LNCaP clone FGC (cell line): ENCODE data around the gene ZGRF1.

Experiments
- DNase-seq: peaks from one replicate; pipeline ENCODE4 v3.0.0-alpha.2; 2011; ENCODE audit warnings: low read depth
- H3K4me3 ChIP-seq: 2 replicates; pipeline ENCODE4 v1.5.1; 2011; ENCODE audit warnings: mild to moderate bottlenecking, low read depth, low read length, control low read depth
- CTCF ChIP-seq: IDR thresholded peaks from 2 replicates; pipeline ENCODE4 v1.5.1; 2012; ENCODE audit warnings: mild to moderate bottlenecking; ENCODE audit not compliant: control insufficient read depth, insufficient read depth; ENCODE audit errors: extremely low read depth

The ZGRF1 gene

DNA sequence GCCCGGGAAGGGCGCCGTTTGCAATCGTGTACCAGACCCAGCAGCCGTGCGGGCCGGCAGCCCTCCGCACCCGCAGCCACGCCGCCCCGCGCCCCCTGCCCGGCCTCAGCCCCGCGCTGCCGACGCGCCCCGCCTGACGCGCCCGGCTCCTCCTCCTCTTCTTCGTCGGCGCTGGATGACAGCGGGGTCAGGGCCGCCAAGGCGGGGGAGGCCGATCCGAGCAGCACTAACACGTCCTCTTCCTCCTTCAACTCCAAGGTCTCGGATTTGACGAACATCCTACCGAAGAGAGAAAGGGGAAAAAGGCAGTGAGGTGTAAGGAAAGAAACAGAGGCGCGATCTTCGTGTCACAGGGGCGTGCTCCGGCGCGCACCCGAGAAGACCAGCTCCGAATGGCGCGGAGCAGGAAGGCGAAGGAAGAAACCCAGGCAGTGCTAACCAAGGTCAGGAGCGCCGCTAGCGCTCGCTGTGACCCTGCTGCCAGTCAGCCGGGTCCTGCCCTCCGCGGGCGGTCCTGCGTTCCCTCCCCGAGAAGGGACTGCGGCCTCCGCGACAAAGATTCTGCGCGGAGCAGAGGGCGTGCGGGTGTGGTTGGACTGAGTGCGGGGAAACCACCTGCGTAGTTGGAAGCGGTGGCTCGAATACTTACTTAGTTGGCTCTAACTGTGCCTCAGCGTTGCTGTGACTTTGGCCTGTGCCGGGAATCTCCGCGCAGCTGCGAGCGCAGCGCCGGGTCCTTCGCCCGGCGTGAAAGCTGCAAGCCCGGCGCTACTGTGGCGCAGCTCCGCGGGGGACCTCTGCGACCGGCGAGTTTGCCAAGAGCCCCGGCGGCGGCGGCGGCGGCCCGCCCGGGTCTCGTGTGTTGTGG is 121.3 kb downstream of the ZGRF1 start:
- TF ChIP-seq CTCF = 0 out of 2 replicates have a peak, but pooled peaks have one; percentile 0
- H3K4me3 ChIP-seq = peak overlapping the region; percentile 49
- peak; percentile 2 for DNase-seq

DNA sequence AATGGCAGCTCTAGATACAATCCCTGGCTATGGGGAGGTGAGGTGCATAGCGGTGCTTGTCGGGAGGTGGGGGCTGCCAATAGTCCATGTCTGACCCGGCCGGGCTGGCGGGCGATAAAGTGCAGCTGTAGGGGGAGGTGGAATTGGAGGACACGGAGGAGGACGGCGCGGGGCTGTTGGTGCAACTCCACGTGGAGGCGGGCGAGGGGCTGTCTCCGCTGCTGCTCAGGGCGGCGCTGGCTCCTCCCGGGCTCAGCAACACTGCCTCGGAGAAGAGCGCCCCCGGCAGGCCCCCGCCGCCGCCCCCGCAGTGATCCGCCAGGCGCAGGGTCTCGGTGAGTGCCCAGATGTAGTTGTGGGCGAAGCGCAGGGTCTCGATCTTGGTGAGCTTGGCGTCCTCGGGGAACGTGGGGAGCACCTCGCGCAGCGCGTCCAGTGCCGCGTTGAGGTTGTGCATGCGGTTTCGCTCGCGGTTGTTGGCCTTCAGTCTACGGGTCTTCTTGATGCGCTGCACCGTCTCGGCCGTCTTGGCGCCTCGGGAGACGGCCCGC is 122.0 kb downstream of the ZGRF1 start:
- peak overlapping the region; percentile 49 for H3K4me3 ChIP-seq
- TF ChIP-seq CTCF = no peak
- DNase-seq = no peak

DNA sequence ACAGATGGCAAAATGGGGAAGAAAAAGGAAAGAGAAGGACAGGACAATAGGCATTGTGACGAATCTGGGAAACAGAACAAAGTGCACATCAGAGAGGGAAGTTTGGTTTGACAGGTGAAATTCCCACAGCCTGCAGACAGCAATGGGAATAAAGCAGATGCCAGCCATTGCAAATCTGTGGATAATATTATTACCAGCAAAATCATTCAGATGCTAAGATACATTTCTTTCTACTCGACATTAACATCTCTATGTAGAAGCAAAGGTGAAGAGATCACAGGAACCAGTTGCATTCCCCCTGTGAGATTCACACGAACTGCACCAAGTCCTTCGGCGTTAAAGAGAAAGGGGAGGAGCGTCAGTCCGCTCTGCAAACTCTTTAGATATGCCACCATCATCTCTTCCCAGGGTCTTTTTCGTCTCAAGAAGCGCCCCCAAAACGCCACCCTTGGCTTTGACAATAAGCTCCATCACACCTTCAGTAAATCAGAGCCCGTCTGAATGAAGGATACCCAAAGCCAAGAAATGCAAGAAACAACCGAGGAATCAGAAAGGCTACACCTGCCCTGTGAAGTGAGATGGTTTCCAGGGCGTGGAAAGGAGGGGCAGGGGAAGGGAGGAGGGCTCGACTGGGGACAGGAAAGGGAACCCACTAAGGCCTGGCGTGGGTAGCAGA is 122.6 kb downstream of the ZGRF1 start:
- no peak for TF ChIP-seq CTCF
- H3K4me3 ChIP-seq = no peak overlapping the region
- DNase-seq = no peak

DNA sequence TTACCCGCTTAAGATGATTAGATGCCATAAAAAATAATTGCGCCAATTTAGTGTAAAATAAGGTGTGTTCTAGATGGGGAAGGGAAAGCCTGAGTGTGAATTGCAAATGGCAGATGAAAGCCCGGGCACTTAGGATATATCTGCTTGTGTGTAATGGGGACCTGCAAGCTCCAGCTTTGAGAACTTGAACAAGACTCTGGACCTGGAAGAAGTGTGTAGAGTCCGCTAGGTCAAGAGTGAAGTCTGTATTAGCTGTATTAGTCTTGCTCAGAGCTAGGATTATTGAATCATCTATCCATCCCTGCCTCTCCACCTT is 124.9 kb downstream of the ZGRF1 start:
- no peak for DNase-seq
- H3K4me3 ChIP-seq = no peak overlapping the region
- no peak for TF ChIP-seq CTCF

- no peak for TF ChIP-seq CTCF
- no peak for DNase-seq
- H3K4me3 ChIP-seq = no peak overlapping the region
Observed at GRCh38 chr4:112511093-112511802, 125.5 kb downstream of the ZGRF1 start.

GRCh38 chr4:112510291-112511092 is 126.2 kb downstream of the ZGRF1 start:
- TF ChIP-seq CTCF = no peak
- no peak overlapping the region for H3K4me3 ChIP-seq
- DNase-seq = no peak
